ENCODE measurements around the gene FGFR1OP2. TPM values are rescaled to one million over a fixed set of nuclear protein-coding genes. Genes with fewer than 3 reads are reported as not detected.

FGFR1OP2 gene
- total and polyA plus RNA-seq, 2 of the 8 experiments (the other 6 are each of a cell fraction or from before 2014, with no cell fraction given): 8.8 to 34.4 TPM

- H2BK15ac ChIP-seq (ENCODE audit: low read length): no peak overlapping the region
- H3K4me1 ChIP-seq (replicated peaks in 1 of 4; ENCODE audit: control insufficient read depth in 3 of 4, insufficient read depth in 4 of 4, low read length in 3 of 4): no peaks in the 10 kb centered on the region
- H3K4me2 ChIP-seq (ENCODE audit: insufficient read depth in 1 of 2, low read depth in 2 of 2, low read length in 2 of 2): no peak overlapping the region
- H4K5ac ChIP-seq (ENCODE audit: insufficient read length, low read depth, low read length): no peak overlapping the region
- no peak overlapping the region for H3K56ac ChIP-seq (replicated peaks; ENCODE audit: insufficient read length, low read depth, low read length)
- no peak overlapping the region for H4K91ac ChIP-seq (replicated peaks; ENCODE audit: insufficient read length, low read length)
- 0 out of 2 replicates have a peak, but pooled peaks cover 3% of the 10 kb centered on the region for H3K79me1 ChIP-seq (ENCODE audit: low read depth, low read length)
- no peak for DNase-seq (ENCODE audit: low read depth in 1 of 2, low spot score in 2 of 2)
- H3K23me2 ChIP-seq (ENCODE audit: low read depth, low read length): peaks cover 5% of the 10 kb centered on the region; the same call in 1 of the 2 replicates
- H3K36me3 ChIP-seq (ENCODE audit: control insufficient read depth in 2 of 4, insufficient read depth in 4 of 4, low read length in 3 of 4): peaks cover 8 to 30% (median 15%) of the 10 kb centered on the region in 4 experiments; a peak in 7 of 8 replicates
- 96% methylated on average over 2 of the region's 2 CpGs; no CpG with 5 or more reads in 1 of the 2 experiments for WGBS, 2 experiments (ENCODE audit: extremely low coverage in 1 of 2, insufficient coverage in 1 of 2, insufficient read length in 1 of 2, insufficient replicate concordance in 2 of 2, low coverage in 1 of 2, low lambda C conversion rate in 2 of 2, missing lambda C conversion rate in 1 of 2)
- no peak overlapping the region for H2BK120ac ChIP-seq (replicated peaks; ENCODE audit: low read depth, low read length)
- no peak overlapping the region for H2BK20ac ChIP-seq (ENCODE audit: low read length)
- H3K79me2 ChIP-seq (ENCODE audit: control insufficient read depth in 1 of 2, insufficient read depth in 2 of 2, low read length in 2 of 2): no peaks in the 10 kb centered on the region
- no peak overlapping the region for H2AK5ac ChIP-seq (ENCODE audit: low read depth, low read length)
- no peak overlapping the region for H3K23ac ChIP-seq (ENCODE audit: insufficient read length)
- no peak overlapping the region for H3K4me3 ChIP-seq (ENCODE audit: extremely low read depth in 1 of 4, insufficient read depth in 2 of 4, low read depth in 3 of 4, low read length in 4 of 4)
- ChIA-PET CTCF (ENCODE audit: partially characterized antibody) (interaction anchor here (0.7 to 1.1 kb wide), 2 partner anchors 13 to 21 kb away, joined by 3 to 4 read pairs; no protein-coding TSS in a partner anchor), POLR2A (ENCODE audit: partially characterized antibody) (no interaction called here)
- no peak overlapping the region for H2BK12ac ChIP-seq (ENCODE audit: low read depth, low read length)
- no peaks in the 10 kb centered on the region for H3K9me3 ChIP-seq (ENCODE audit: insufficient read depth in 2 of 2, low read depth in 1 of 2, low read length in 1 of 2)
- no peak overlapping the region for H3K18ac ChIP-seq (ENCODE audit: extremely low read depth, low read length)
- H3K14ac ChIP-seq (ENCODE audit: insufficient read length): no peak overlapping the region
- H4K8ac ChIP-seq (ENCODE audit: extremely low read depth, insufficient read depth, low read length): no peak overlapping the region
- H3K4ac ChIP-seq (replicated peaks; ENCODE audit: insufficient read length, low read depth, low read length): no peak overlapping the region
- no peak overlapping the region for H2BK5ac ChIP-seq (ENCODE audit: low read depth, low read length)
- no peak for FAIRE-seq
- H3K27ac ChIP-seq (ENCODE audit: low read depth, low read length): no peak overlapping the region
- H3K9ac ChIP-seq (replicated peaks in 1 of 4; ENCODE audit: extremely low read depth in 1 of 4, low read depth in 3 of 4, low read length in 3 of 4): no peak overlapping the region
- no peak overlapping the region for H2AFZ ChIP-seq (ENCODE audit: low read length)
- H3K27me3 ChIP-seq (replicated peaks in 1 of 4; ENCODE audit: control insufficient read depth in 3 of 4, extremely low read depth in 1 of 4, insufficient read depth in 3 of 4, low read length in 3 of 4): no peaks in the 10 kb centered on the region
- peaks cover 0 to 4% of the 10 kb centered on the region in 2 experiments for H4K20me1 ChIP-seq (replicated peaks in 1 of 2; ENCODE audit: control insufficient read depth in 1 of 2, insufficient read depth in 2 of 2, low read length in 2 of 2)
- no peak for TF ChIP-seq ATF2 (IDR thresholded peaks at IDR 0.05; ENCODE audit: low read length)
- no peak for TF ChIP-seq RAD21 (IDR thresholded peaks at IDR 0.05 in 1 of 2, conservative IDR thresholded peaks at IDR 0.05 in 1 of 2; ENCODE audit: low read depth in 2 of 2, low read length in 2 of 2)
- TF ChIP-seq JUND (IDR thresholded peaks at IDR 0.05; ENCODE audit: low read length): no peak
- TF ChIP-seq SIN3A (conservative IDR thresholded peaks at IDR 0.05 in 1 of 2, IDR thresholded peaks at IDR 0.05 in 1 of 2; ENCODE audit: low read depth in 1 of 2, low read length in 2 of 2): no peak
- TF ChIP-seq TEAD4 (IDR thresholded peaks at IDR 0.05; ENCODE audit: low read depth, low read length): no peak
- TF ChIP-seq POLR2A (IDR thresholded peaks at IDR 0.05; ENCODE audit: control extremely low read depth in 1 of 2, low read depth in 2 of 2, low read length in 2 of 2): no peak
- no peak for TF ChIP-seq GTF2F1 (IDR thresholded peaks at IDR 0.05; ENCODE audit: borderline replicate concordance, low read depth, low read length)
- no peak for TF ChIP-seq POLR2AphosphoS5 (IDR thresholded peaks at IDR 0.05; ENCODE audit: low read depth, low read length)
- TF ChIP-seq SIX5 (IDR thresholded peaks at IDR 0.05; ENCODE audit: low read depth, low read length): no peak
- TF ChIP-seq EZH2 (IDR thresholded peaks at IDR 0.05; ENCODE audit: low read depth, low read length, severe bottlenecking): no peak
- no peak for TF ChIP-seq CTBP2 (IDR thresholded peaks at IDR 0.05; ENCODE audit: borderline replicate concordance, insufficient read depth, insufficient read length, low read length)
- no peak for TF ChIP-seq BRCA1 (IDR thresholded peaks at IDR 0.05; ENCODE audit: low read depth, low read length)
These were observed 57.4 kb downstream of the FGFR1OP2 start for GRCh38 chr12:26995706-26996105.
